ENCODE measurements around the gene SNX17. TPM values are rescaled to one million over a fixed set of nuclear protein-coding genes. Genes with fewer than 3 reads are reported as not detected.
A peak's percentile ranks its signal among the peaks of the same experiment; 100 is the strongest.

SNX17 gene, protein sequence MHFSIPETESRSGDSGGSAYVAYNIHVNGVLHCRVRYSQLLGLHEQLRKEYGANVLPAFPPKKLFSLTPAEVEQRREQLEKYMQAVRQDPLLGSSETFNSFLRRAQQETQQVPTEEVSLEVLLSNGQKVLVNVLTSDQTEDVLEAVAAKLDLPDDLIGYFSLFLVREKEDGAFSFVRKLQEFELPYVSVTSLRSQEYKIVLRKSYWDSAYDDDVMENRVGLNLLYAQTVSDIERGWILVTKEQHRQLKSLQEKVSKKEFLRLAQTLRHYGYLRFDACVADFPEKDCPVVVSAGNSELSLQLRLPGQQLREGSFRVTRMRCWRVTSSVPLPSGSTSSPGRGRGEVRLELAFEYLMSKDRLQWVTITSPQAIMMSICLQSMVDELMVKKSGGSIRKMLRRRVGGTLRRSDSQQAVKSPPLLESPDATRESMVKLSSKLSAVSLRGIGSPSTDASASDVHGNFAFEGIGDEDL
- 94.9 and 109 TPM in 2 replicates for total RNA-seq (2016; rRNA removed; fragmentation: Illumina TruSeq; extraction: Trizol)
- 42.7 and 45.6 TPM in 2 replicates for total RNA-seq (2016; cell fraction: cytosol; rRNA removed; fragmentation: Illumina TruSeq; extraction: Trizol; ENCODE audit: low read depth)
- 98.2 and 110 TPM in 2 replicates for total RNA-seq (2016; cell fraction: insoluble cytoplasmic fraction; rRNA removed; fragmentation: Illumina TruSeq; extraction: Trizol)
- 56.0 and 66.0 TPM in 2 replicates for total RNA-seq (2016; cell fraction: membrane; rRNA removed; fragmentation: Illumina TruSeq; extraction: Trizol)
- total RNA-seq (2016; cell fraction: nucleus; rRNA removed; fragmentation: Illumina TruSeq; extraction: Trizol): 70.1 and 82.3 TPM in 2 replicates
- polyA plus RNA-seq (2011; rRNA removed): 75.0 and 88.4 TPM in 2 replicates
- 86.7 and 102 TPM in 2 replicates for polyA plus RNA-seq (2011; cell fraction: cytosol; rRNA removed)
- 125 TPM in 2 replicates for polyA plus RNA-seq (2011; cell fraction: nucleus; rRNA removed)
- polyA plus RNA-seq (2012): 71.1 and 79.5 TPM in 2 replicates
- 19.3 and 23.5 TPM in 2 replicates for polyA plus RNA-seq (2016; cell fraction: cytosol; fragmentation: Illumina TruSeq; extraction: Trizol; ENCODE audit: low read depth)
- 82.7 and 86.8 TPM in 2 replicates for polyA plus RNA-seq (2016; cell fraction: insoluble cytoplasmic fraction; fragmentation: Illumina TruSeq; extraction: Trizol; ENCODE audit: low read depth)
- polyA plus RNA-seq (2016; cell fraction: membrane; fragmentation: Illumina TruSeq; extraction: Trizol; ENCODE audit: low read depth): 39.6 and 42.3 TPM in 2 replicates
- 97.5 and 97.9 TPM in 2 replicates for polyA plus RNA-seq (2016; cell fraction: nucleus; fragmentation: Illumina TruSeq; extraction: Trizol; ENCODE audit: insufficient read depth, low read depth)
- 92.8 and 112 TPM in 2 replicates for polyA minus RNA-seq (2011; rRNA and poly(A)+ RNA removed; ENCODE audit: low replicate concordance)
- polyA minus RNA-seq (2011; cell fraction: cytosol; rRNA and poly(A)+ RNA removed): 58.3 and 61.2 TPM in 2 replicates
- polyA minus RNA-seq (2011; cell fraction: nucleus; rRNA and poly(A)+ RNA removed): 97.5 and 98.0 TPM in 2 replicates
- Bru-seq, nascent RNA: percentile 92 among the genes with signal in this experiment
- BruChase-seq, experiment 1, labeled RNA remaining after a 6-hour chase: percentile 92 among the genes with signal in this experiment
- BruChase-seq, experiment 2, labeled RNA remaining after a 2-hour chase: percentile 89 among the genes with signal in this experiment
- long read RNA-seq, experiment 1, transcript SNX17-201 (15 exons, 2,044 nt): major isoform, 295 of 359 reads
- long read RNA-seq, experiment 1, partial matches to known transcripts: 25 of 359 reads
- long read RNA-seq, experiment 1, other reads (novel, unspliced or antisense): 36 of 359 reads
- long read RNA-seq, experiment 2, transcript SNX17-201 (15 exons, 2,044 nt): major isoform, 209 of 338 reads
- long read RNA-seq, experiment 2, partial matches to known transcripts: 67 of 338 reads
- long read RNA-seq, experiment 2, other reads (novel, unspliced or antisense): 57 of 338 reads

GRCh38 chr2:27370026-27370815 is at the start of gene SNX17, which contains the start of gene EIF2B4:
Gene SNX17, plus strand, starts transcription at chr2:27370616. Its CDS starts 128 bp downstream, at chr2:27370744.
Gene EIF2B4, minus strand, starts transcription at chr2:27370338. Its CDS starts 24 bp downstream, at chr2:27370314.
- H3K9ac ChIP-seq (ENCODE audit: insufficient read depth, low read depth, low read length): peak within 1 kb of the TSS; percentile 97
- H3K27ac ChIP-seq (ENCODE audit: extremely low read length, insufficient read depth, low read length): peak within 1 kb of the TSS; percentile 83
- in situ Hi-C loops (cut with HindIII; ENCODE audit: extremely low pct_ligation_motif_present, low pct_unique_long_range_greater_than_20kb): loop anchor here (5.0 kb wide), 1 partner anchor 48 kb away; the partner anchor contains the start of gene MPV17
- peak within 1 kb of the TSS; percentile 88 to 96 (median 95) for H3K4me3 ChIP-seq (replicated peaks in 1 of 3; ENCODE audit: insufficient read depth in 1 of 3, low read depth in 2 of 3, low read length in 3 of 3)
- H2AFZ ChIP-seq (ENCODE audit: low read length): no peak within 1 kb of the TSS
- intact Hi-C loops (cut with micrococcal nuclease; ENCODE audit: unreplicated experiment): loop anchor here (1.0 to 10.0 kb wide), 4 partner anchors 13 to 115 kb away; partner anchors contain the start of gene GTF3C2
- no peaks in the 10 kb centered on the region for H3K9me3 ChIP-seq (ENCODE audit: low read length)
- ChIA-PET CTCF (ENCODE audit: low intra/inter-chr PET ratio, low total read pairs) (interaction anchor here (1.1 to 2.5 kb wide), 2 partner anchors 49 to 213 kb away, joined by 3 to 15 read pairs; partner anchors contain the start of gene ZNF512), POLR2A (interaction anchor here (0.7 to 9.5 kb wide), 21 partner anchors 10 to 319 kb away, joined by 3 to 125 read pairs (median 5); partner anchors contain the start of genes AGBL5, GTF3C2, MPV17 and NRBP1)
- H3K79me2 ChIP-seq (ENCODE audit: insufficient read depth, low read length): peaks cover 54% of the 10 kb centered on the region
- no peaks in the 10 kb centered on the region; a peak in 1 of 5 replicates for H3K27me3 ChIP-seq (ENCODE audit: control insufficient read depth in 1 of 2, insufficient read depth in 2 of 2, low read length in 2 of 2)
- H4K20me1 ChIP-seq (ENCODE audit: insufficient read depth, low read length): no peaks in the 10 kb centered on the region; the same call in 1 of the 2 replicates
- peaks cover 26 to 64% of the 10 kb centered on the region in 2 experiments for H3K36me3 ChIP-seq (replicated peaks in 1 of 2; ENCODE audit: control insufficient read depth in 1 of 2, insufficient read depth in 2 of 2, low read length in 2 of 2)
- BruUV-seq (replicated peaks): no TSS peak
- peak within 1 kb of the TSS; percentile 99 for H3K4me2 ChIP-seq (ENCODE audit: low read depth, low read length)
- peak; percentile 89 for ATAC-seq
- peak; percentile 99 for DNase-seq (ENCODE audit: low spot score)
- peaks cover 41% of the 10 kb centered on the region for H3K4me1 ChIP-seq (ENCODE audit: insufficient read depth, low read length)
- under 1% methylated on average over 61 of the region's 85 CpGs for WGBS (ENCODE audit: low lambda C conversion rate)
- peak; percentile 65 for FAIRE-seq
- TF ChIP-seq, protein P1, sequence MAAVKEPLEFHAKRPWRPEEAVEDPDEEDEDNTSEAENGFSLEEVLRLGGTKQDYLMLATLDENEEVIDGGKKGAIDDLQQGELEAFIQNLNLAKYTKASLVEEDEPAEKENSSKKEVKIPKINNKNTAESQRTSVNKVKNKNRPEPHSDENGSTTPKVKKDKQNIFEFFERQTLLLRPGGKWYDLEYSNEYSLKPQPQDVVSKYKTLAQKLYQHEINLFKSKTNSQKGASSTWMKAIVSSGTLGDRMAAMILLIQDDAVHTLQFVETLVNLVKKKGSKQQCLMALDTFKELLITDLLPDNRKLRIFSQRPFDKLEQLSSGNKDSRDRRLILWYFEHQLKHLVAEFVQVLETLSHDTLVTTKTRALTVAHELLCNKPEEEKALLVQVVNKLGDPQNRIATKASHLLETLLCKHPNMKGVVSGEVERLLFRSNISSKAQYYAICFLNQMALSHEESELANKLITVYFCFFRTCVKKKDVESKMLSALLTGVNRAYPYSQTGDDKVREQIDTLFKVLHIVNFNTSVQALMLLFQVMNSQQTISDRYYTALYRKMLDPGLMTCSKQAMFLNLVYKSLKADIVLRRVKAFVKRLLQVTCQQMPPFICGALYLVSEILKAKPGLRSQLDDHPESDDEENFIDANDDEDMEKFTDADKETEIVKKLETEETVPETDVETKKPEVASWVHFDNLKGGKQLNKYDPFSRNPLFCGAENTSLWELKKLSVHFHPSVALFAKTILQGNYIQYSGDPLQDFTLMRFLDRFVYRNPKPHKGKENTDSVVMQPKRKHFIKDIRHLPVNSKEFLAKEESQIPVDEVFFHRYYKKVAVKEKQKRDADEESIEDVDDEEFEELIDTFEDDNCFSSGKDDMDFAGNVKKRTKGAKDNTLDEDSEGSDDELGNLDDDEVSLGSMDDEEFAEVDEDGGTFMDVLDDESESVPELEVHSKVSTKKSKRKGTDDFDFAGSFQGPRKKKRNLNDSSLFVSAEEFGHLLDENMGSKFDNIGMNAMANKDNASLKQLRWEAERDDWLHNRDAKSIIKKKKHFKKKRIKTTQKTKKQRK (IDR thresholded peaks at IDR 0.05; ENCODE audit: low read length): no peak
- TF ChIP-seq ZNF547 (CRISPR knock-in tag; IDR thresholded peaks at IDR 0.05) (peak; percentile 98), U2AF1 (optimal IDR thresholded peaks at IDR 0.05; ENCODE audit: low read depth, low read length) (peak; percentile 89), KDM2A (CRISPR knock-in tag; IDR thresholded peaks at IDR 0.05; ENCODE audit: borderline replicate concordance, low read depth) (peak; percentile 99), NCOA1 (CRISPR knock-in tag; IDR thresholded peaks at IDR 0.05) (peak; percentile 99), ZNF382 (CRISPR knock-in tag; IDR thresholded peaks at IDR 0.05; ENCODE audit: borderline replicate concordance) (no peak), BCL6 (CRISPR knock-in tag; IDR thresholded peaks at IDR 0.05) (peak; percentile 43; the same call in 1 of the 2 replicates), ZNF761 (CRISPR knock-in tag; conservative IDR thresholded peaks at IDR 0.05) (peak; percentile 97), BHLHE40 (IDR thresholded peaks at IDR 0.05; ENCODE audit: low read length) (no peak; the same call in none of the 2 replicates), NFIC (IDR thresholded peaks at IDR 0.05; ENCODE audit: low read length) (no peak)
- TF ChIP-seq, protein P2, sequence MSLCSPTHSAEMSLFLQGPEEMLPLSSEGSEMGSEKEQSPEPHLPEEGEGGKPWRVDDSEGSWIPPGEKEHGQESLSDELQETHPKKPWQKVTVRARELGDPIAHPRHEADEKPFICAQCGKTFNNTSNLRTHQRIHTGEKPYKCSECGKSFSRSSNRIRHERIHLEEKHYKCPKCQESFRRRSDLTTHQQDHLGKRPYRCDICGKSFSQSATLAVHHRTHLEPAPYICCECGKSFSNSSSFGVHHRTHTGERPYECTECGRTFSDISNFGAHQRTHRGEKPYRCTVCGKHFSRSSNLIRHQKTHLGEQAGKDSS (CRISPR knock-in tag; IDR thresholded peaks at IDR 0.05; ENCODE audit: borderline replicate concordance, low read depth): peak; percentile 98; the same call in 1 of the 2 replicates

Data from HepG2 (cell line).